HepG2 (cell line): ENCODE data around the gene CFAP210. TPM values are rescaled to one million over a fixed set of nuclear protein-coding genes. Genes with fewer than 3 reads are reported as not detected.

Source experiments
- ATF1 ChIP-seq: IDR thresholded peaks from 2 replicates; pipeline ENCODE4 v1.6.1; 2016; ENCODE audit warnings: mild to moderate bottlenecking, control low read depth
- ATRX ChIP-seq: sonication (generic); formaldehyde crosslinking; IDR thresholded peaks from 2 replicates; pipeline ENCODE4 v1.4.0; 2020; ENCODE audit warnings: missing genetic modification reagents, borderline replicate concordance
- BRF2 ChIP-seq: sonication (generic); formaldehyde crosslinking; IDR thresholded peaks from 2 replicates; pipeline ENCODE4 v1.8.1; 2022; ENCODE audit warnings: mild to moderate bottlenecking, missing genetic modification reagents
- CREBL2 ChIP-seq: sonication (generic); formaldehyde crosslinking; IDR thresholded peaks from 2 replicates; pipeline ENCODE4 v1.8.1; 2023; ENCODE audit warnings: missing genetic modification reagents, mild to moderate bottlenecking, borderline replicate concordance
- FOXM1 ChIP-seq: sonication (generic); formaldehyde crosslinking; IDR thresholded peaks from 2 replicates; pipeline ENCODE4 v1.5.0; 2020; ENCODE audit warnings: missing genetic modification reagents
- HMGA1 ChIP-seq: sonication (generic); formaldehyde crosslinking; conservative IDR thresholded peaks from 2 replicates; pipeline ENCODE4 v1.4.0; 2020; ENCODE audit warnings: missing genetic modification reagents
- HOXA9 ChIP-seq: sonication (generic); formaldehyde crosslinking; IDR thresholded peaks from 2 replicates; pipeline ENCODE4 v1.8.1; 2022; ENCODE audit warnings: missing genetic modification reagents, mild to moderate bottlenecking, moderate library complexity, borderline replicate concordance
- IKZF1 ChIP-seq: fragments of 450-650 bp; IDR thresholded peaks from 2 replicates; pipeline ENCODE4 v1.7.1; 2016
- KDM6A ChIP-seq: IDR thresholded peaks from 2 replicates; pipeline ENCODE4 v1.6.1; 2016; ENCODE audit warnings: low read depth
- KLF16 ChIP-seq, 2 experiments: sonication (generic) in 1 of 2; formaldehyde crosslinking in 1 of 2; IDR thresholded peaks; 2 replicates each; pipeline versions ENCODE4 v1.6.1 to v1.8.0; 2016 to 2023; ENCODE audit warnings: missing genetic modification reagents in 2 of 2, missing compliant biosample characterization in 1 of 2
- MED8 ChIP-seq: sonication (generic); formaldehyde crosslinking; IDR thresholded peaks from 2 replicates; pipeline ENCODE4 v1.8.1; 2023; ENCODE audit warnings: mild to moderate bottlenecking, missing genetic modification reagents; ENCODE audit not compliant: insufficient replicate concordance
- SP1 ChIP-seq, 2 experiments: fragments of 450-650 bp in 1 of 2; sonication (generic) in 1 of 2; formaldehyde crosslinking in 1 of 2; IDR thresholded peaks; 2 replicates each; pipeline versions ENCODE4 v1.4.0 to v1.6.1; 2016 to 2020; ENCODE audit warnings: missing genetic modification reagents in 1 of 2
- TRIM24 ChIP-seq: sonication (generic); formaldehyde crosslinking; IDR thresholded peaks from 2 replicates; pipeline ENCODE4 v1.8.0; 2022; ENCODE audit warnings: mild to moderate bottlenecking, missing genetic modification reagents
- TSC22D2 ChIP-seq: sonication (generic); formaldehyde crosslinking; IDR thresholded peaks from 2 replicates; pipeline ENCODE4 v1.5.1; 2020; ENCODE audit warnings: missing genetic modification reagents, mild to moderate bottlenecking, borderline replicate concordance
- ZFP91 ChIP-seq: sonication (generic); formaldehyde crosslinking; IDR thresholded peaks from 2 replicates; pipeline ENCODE4 v1.9.0; 2022; ENCODE audit warnings: missing genetic modification reagents, mild to moderate bottlenecking, borderline replicate concordance
- ZFY ChIP-seq: sonication (generic); formaldehyde crosslinking; IDR thresholded peaks from 2 replicates; pipeline ENCODE4 v1.4.0; 2020; ENCODE audit warnings: missing genetic modification reagents
- ZKSCAN5 ChIP-seq: sonication (generic); formaldehyde crosslinking; IDR thresholded peaks from 2 replicates; pipeline ENCODE4 v1.5.1; 2020; ENCODE audit warnings: mild to moderate bottlenecking, missing genetic modification reagents
- ZNF143 ChIP-seq: sonication (generic); formaldehyde crosslinking; IDR thresholded peaks from 2 replicates; pipeline ENCODE4 v1.4.0; 2020; ENCODE audit warnings: missing genetic modification reagents
- ZNF30 ChIP-seq: sonication (generic); formaldehyde crosslinking; IDR thresholded peaks from 2 replicates; pipeline ENCODE4 v1.5.0; 2020; ENCODE audit warnings: mild to moderate bottlenecking, missing genetic modification reagents
- ZNF569 ChIP-seq: sonication (generic); formaldehyde crosslinking; IDR thresholded peaks from 2 replicates; pipeline ENCODE4 v1.5.0; 2020; ENCODE audit warnings: mild to moderate bottlenecking, missing genetic modification reagents, moderate library complexity, borderline replicate concordance
- ZNF574 ChIP-seq: sonication (generic); formaldehyde crosslinking; IDR thresholded peaks from 2 replicates; pipeline ENCODE4 v1.4.0; 2020; ENCODE audit warnings: missing genetic modification reagents
- polyA plus RNA-seq, 8 experiments: library from polyadenylated mRNA; depleted of rRNA in 3 of 8; stranded (reverse) in 7 of 8; unstranded in 1 of 8; fragments of >200 nt; fragmentation: Illumina TruSeq in 4 of 8; extraction: Trizol in 4 of 8; gene quantifications; 2 replicates each; pipeline versions ENCODE4 v1.2.1 to v1.2.3, GENCODE V29; 2011 to 2016; ENCODE audit warnings: low read depth in 4 of 8, missing spikeins in 1 of 8, mixed read lengths in 1 of 8; ENCODE audit not compliant: insufficient read depth in 1 of 8
- total RNA-seq, 5 experiments: library from RNA; depleted of rRNA; stranded (reverse); fragments of >200 nt; fragmentation: Illumina TruSeq; extraction: Trizol; gene quantifications; 2 replicates each; pipeline ENCODE4 v1.2.3, GENCODE V29; 2016; ENCODE audit warnings: low read depth in 1 of 5

CFAP210 gene
- total and polyA plus RNA-seq, 2 of the 13 experiments (the other 11 are each of a cell fraction or from before 2014, with no cell fraction given), result 0.18 TPM; not detected in 1

GRCh38 chr2:169715379-169716237 lies 21.4 kb upstream of the CFAP210 start (continued):
- TF ChIP-seq ATF1 (CRISPR knock-in tag), result no peak
- TF ChIP-seq KDM6A (CRISPR knock-in tag), result peak; percentile 47; the same call in 1 of the 2 replicates
- 0 out of 2 replicates have a peak, but pooled peaks have one; percentile 48 for TF ChIP-seq BRF2 (CRISPR knock-in tag)
- TF ChIP-seq ZKSCAN5 (CRISPR knock-in tag), result no peak
- TF ChIP-seq MED8, result no peak
- TF ChIP-seq HOXA9 (CRISPR knock-in tag), result no peak
- no peak for TF ChIP-seq SP1 (IDR thresholded peaks at IDR 0.05)
- TF ChIP-seq SP1 (CRISPR knock-in tag; IDR thresholded peaks at IDR 0.05), result no peak
- no peak for TF ChIP-seq KLF16 (CRISPR knock-in tag; IDR thresholded peaks at IDR 0.05)
- TF ChIP-seq ZNF143 (CRISPR knock-in tag), result no peak
- TF ChIP-seq ZFP91 (CRISPR knock-in tag), result peak; percentile 53; the same call in 1 of the 2 replicates
- TF ChIP-seq FOXM1 (CRISPR knock-in tag), result no peak
- 0 out of 2 replicates have a peak, but pooled peaks have one; percentile 30 for TF ChIP-seq TSC22D2
- no peak for TF ChIP-seq ATRX
- no peak for TF ChIP-seq IKZF1
- peak; percentile 58; the same call in 1 of the 2 replicates for TF ChIP-seq ZNF574
- no peak for TF ChIP-seq ZFY (CRISPR knock-in tag)
- no peak for TF ChIP-seq HMGA1 (CRISPR knock-in tag)
- no peak for TF ChIP-seq ZNF30 (CRISPR knock-in tag)
- TF ChIP-seq TRIM24 (CRISPR knock-in tag), result no peak
- TF ChIP-seq ZNF569 (CRISPR knock-in tag), result no peak
- no peak for TF ChIP-seq CREBL2 (CRISPR knock-in tag)
